HL-60 (cell line): Measurements from ENCODE around the gene CELF2.

Experiments used
- DNase-seq, 2 experiments: peaks; one replicate each; pipeline ENCODE4 v3.0.0-alpha.2; 2010 to 2020; ENCODE audit warnings: low read depth in 1 of 2, low spot score in 1 of 2
- H3K27ac ChIP-seq: fragments of 250-450 bp; sonication (Bioruptor Pico); replicated peaks from 2 replicates; pipeline ENCODE4 v1.5.1; 2020; ENCODE audit warnings: mild to moderate bottlenecking, moderate library complexity
- H3K27me3 ChIP-seq: fragments of 250-450 bp; sonication (Bioruptor Pico); 2 replicates; pipeline ENCODE4 v1.5.1; 2021; ENCODE audit warnings: mild to moderate bottlenecking, moderate library complexity; ENCODE audit not compliant: insufficient read depth, poor library complexity, severe bottlenecking
- H3K4me3 ChIP-seq: replicated peaks from 2 replicates; pipeline ENCODE4 v1.5.1; 2011; ENCODE audit warnings: mild to moderate bottlenecking, control low read depth, low read length; ENCODE audit not compliant: insufficient read depth
- CTCF ChIP-seq: IDR thresholded peaks from one replicate; pipeline ENCODE4 v1.5.1; 2011; ENCODE audit warnings: low read length, control low read depth, inconsistent platforms; ENCODE audit not compliant: insufficient read depth
- GABPA ChIP-seq: IDR thresholded peaks from 2 replicates; pipeline ENCODE4 v1.6.1; 2012; ENCODE audit warnings: low read depth
- POLR2AphosphoS5 ChIP-seq: IDR thresholded peaks from 2 replicates; pipeline ENCODE4 v1.6.1; 2012; ENCODE audit warnings: low read depth
- REST ChIP-seq: IDR thresholded peaks from 2 replicates; pipeline ENCODE4 v1.6.1; 2012; ENCODE audit warnings: low read depth; ENCODE audit not compliant: insufficient replicate concordance
- SPI1 ChIP-seq: IDR thresholded peaks from 2 replicates; pipeline ENCODE4 v1.6.1; 2012; ENCODE audit warnings: low read depth, mild to moderate bottlenecking, borderline replicate concordance

CELF2 gene

GRCh38 chr10:11197878-11198277, 180.2 kb downstream of the CELF2 start:
- Histone ChIP-seq H3K4me3 (no peak overlapping the region), H3K27me3 (no peaks in the 10 kb centered on the region), H3K27ac (no peak overlapping the region)
- TF ChIP-seq POLR2AphosphoS5, result no peak
- TF ChIP-seq CTCF, result no peak
- no peak for TF ChIP-seq SPI1
- TF ChIP-seq REST, result no peak
- no peak for TF ChIP-seq GABPA
- DNase-seq, result no peak

- Histone ChIP-seq H3K27ac (no peak overlapping the region), H3K27me3 (no peaks in the 10 kb centered on the region), H3K4me3 (no peak overlapping the region)
- DNase-seq, result no peak
- TF ChIP-seq SPI1, result no peak
- no peak for TF ChIP-seq POLR2AphosphoS5
- no peak for TF ChIP-seq GABPA
- TF ChIP-seq REST, result no peak
- no peak for TF ChIP-seq CTCF
These were observed 184.2 kb downstream of the CELF2 start for GRCh38 chr10:11201911-11202310.

GRCh38 chr10:11204351-11204942, 186.8 kb downstream of the CELF2 start:
- no peaks in the 10 kb centered on the region for H3K27me3 ChIP-seq
- no peak overlapping the region for H3K4me3 ChIP-seq
- no peak overlapping the region for H3K27ac ChIP-seq
- TF ChIP-seq REST, result no peak
- no peak for TF ChIP-seq POLR2AphosphoS5
- no peak for TF ChIP-seq CTCF
- no peak for TF ChIP-seq GABPA
- TF ChIP-seq SPI1, result no peak
- DNase-seq, result no peak
